Naive thymus-derived CD4-positive, alpha-beta T cell (primary cell): ENCODE data around the gene UGT1A10. TPM values are rescaled to one million over a fixed set of nuclear protein-coding genes. Genes with fewer than 3 reads are reported as not detected.
"Not testable (repeated sequence)": the region's sequence is repeated elsewhere in the genome, so short reads cannot be mapped to it uniquely, and the experiment has no call there.

Source experiments
- ATAC-seq: fragments of 150-1000 bp; cut with Tn5 transposase; 2 replicates; pipeline ENCODE4 v1.10.0; 2021; ENCODE audit warnings: mild to moderate bottlenecking, moderate library complexity
- CTCF ChIA-PET: fragments of 350-600 bp; sonication (Branson Sonifier 250); formaldehyde crosslinking; loops from one replicate; lab custom pipeline; 2021; ENCODE audit warnings: antibody characterized with exemption; lab: Charles Lee
- POLR2A ChIA-PET: fragments of 350-600 bp; sonication (Branson Sonifier 250); formaldehyde crosslinking; loops from one replicate; lab custom pipeline; 2021; ENCODE audit warnings: antibody characterized with exemption, inconsistent platforms; lab: Charles Lee
- DNase-seq, 9 donors: peaks; one replicate each; pipeline versions ENCODE4 v3.0.0 to v3.0.0-alpha.2; 2020 to 2022; ENCODE audit warnings: mixed read lengths in 1 of 9
- H3K27ac ChIP-seq: one replicate; pipeline ENCODE4 v1.7.0; 2013; ENCODE audit warnings: mild to moderate bottlenecking, low read depth, low read length, moderate library complexity
- H3K27me3 ChIP-seq, 2 donors: one replicate each; pipeline ENCODE4 v1.7.0; 2013; ENCODE audit warnings: low read length in 2 of 2, mild to moderate bottlenecking in 2 of 2, moderate library complexity in 2 of 2; ENCODE audit not compliant: control insufficient read depth in 2 of 2, insufficient read depth in 2 of 2
- H3K36me3 ChIP-seq, 3 experiments: 1 replicate in 2 of 3; 2 replicates in 1 of 3; pipeline ENCODE4 v1.7.0; 2013; ENCODE audit warnings: low read length in 3 of 3, mild to moderate bottlenecking in 3 of 3, moderate library complexity in 1 of 3; ENCODE audit not compliant: insufficient read depth in 3 of 3, control insufficient read depth in 2 of 3
- H3K4me1 ChIP-seq, 2 donors: one replicate each; pipeline ENCODE4 v1.7.0; 2013; ENCODE audit warnings: low read length in 2 of 2, mild to moderate bottlenecking in 2 of 2, moderate library complexity in 1 of 2; ENCODE audit not compliant: control insufficient read depth in 2 of 2, insufficient read depth in 2 of 2
- H3K4me3 ChIP-seq: 2 replicates; pipeline ENCODE4 v1.7.0; 2013; ENCODE audit warnings: mild to moderate bottlenecking, low read length
- H3K9me3 ChIP-seq, 3 experiments: 1 replicate in 2 of 3; 2 replicates in 1 of 3; pipeline ENCODE4 v1.7.0; 2013; ENCODE audit warnings: low read length in 3 of 3; ENCODE audit not compliant: control insufficient read depth in 2 of 3
- H3K27ac Mint-ChIP-seq, 9 donors: one replicate each; pipeline ENCODE4 v1.8.0; 2020 to 2022; ENCODE audit warnings: mixed read lengths in 9 of 9, mild to moderate bottlenecking in 8 of 9, moderate library complexity in 5 of 9, inconsistent platforms in 2 of 9
- H3K27me3 Mint-ChIP-seq, 5 donors: one replicate each; pipeline ENCODE4 v1.8.0; 2021 to 2022; ENCODE audit warnings: mixed read lengths in 5 of 5, mild to moderate bottlenecking in 1 of 5
- H3K36me3 Mint-ChIP-seq, 5 donors: one replicate each; pipeline ENCODE4 v1.8.0; 2020 to 2022; ENCODE audit warnings: mixed read lengths in 5 of 5, mild to moderate bottlenecking in 3 of 5, inconsistent platforms in 1 of 5
- H3K4me1 Mint-ChIP-seq, 7 donors: one replicate each; pipeline ENCODE4 v1.8.0; 2020 to 2022; ENCODE audit warnings: mixed read lengths in 7 of 7, mild to moderate bottlenecking in 3 of 7, inconsistent platforms in 1 of 7
- H3K4me3 Mint-ChIP-seq, 10 donors: one replicate each; pipeline ENCODE4 v1.8.0; 2020 to 2022; ENCODE audit warnings: mild to moderate bottlenecking in 10 of 10, mixed read lengths in 10 of 10, moderate library complexity in 6 of 10, inconsistent platforms in 2 of 10
- H3K9me3 Mint-ChIP-seq, 11 donors: one replicate each; pipeline ENCODE4 v1.8.0; 2020 to 2022; ENCODE audit warnings: mixed read lengths in 11 of 11, mild to moderate bottlenecking in 4 of 11, inconsistent platforms in 1 of 11, moderate library complexity in 1 of 11
- intact Hi-C, 2 donors: fragments of 100-400 bp; cut with micrococcal nuclease; formaldehyde crosslinking; loops; one replicate each; pipeline ENCODE4 v1.15.1; 2023
- polyA plus RNA-seq, 2 donors: library from polyadenylated mRNA; unstranded; fragments of 300-500 nt; fragmentation: Illumina TruSeq; gene quantifications; one replicate each; pipeline ENCODE4 v1.2.3, GENCODE V29; 2021
- total RNA-seq, 6 experiments: library from RNA in 5 of 6; stranded (reverse) in 5 of 6; gene quantifications; 1 replicate in 5 of 6; 2 replicates in 1 of 6; pipeline ENCODE4 v1.2.3 and lab custom pipeline; 2021 to 2026

The UGT1A10 gene
- total and polyA plus RNA-seq, 7 experiments from 2014 or later = not detected

DNA sequence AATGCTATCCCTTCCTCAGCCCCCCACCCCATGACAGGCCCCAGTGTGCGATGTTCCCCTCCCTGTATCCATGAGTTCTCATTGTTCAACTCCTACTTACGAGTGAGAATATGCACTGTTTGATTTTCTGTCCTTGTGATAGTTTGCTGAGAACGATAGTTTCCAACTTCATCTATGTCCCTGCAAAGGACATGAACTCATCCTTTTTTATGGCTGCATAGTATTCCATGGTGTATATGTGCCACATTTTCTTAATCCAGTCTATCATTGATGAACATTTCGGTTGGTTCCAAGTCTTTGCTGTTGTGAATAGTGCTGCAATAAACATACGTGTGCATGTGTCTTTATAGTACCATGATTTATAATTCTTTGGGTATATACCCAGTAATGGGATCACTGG is 14.4 kb upstream of the UGT1A10 start:
- H3K27ac ChIP-seq, H3K9me3 Mint-ChIP-seq, H3K4me1 ChIP-seq, H3K36me3 Mint-ChIP-seq, ATAC-seq, H3K27me3 ChIP-seq, H3K36me3 ChIP-seq, H3K9me3 ChIP-seq, H3K4me3 ChIP-seq, H3K4me3 Mint-ChIP-seq, H3K27ac Mint-ChIP-seq, POLR2A ChIA-PET, intact Hi-C loops, DNase-seq, CTCF ChIA-PET, H3K4me1 Mint-ChIP-seq: not testable (repeated sequence)
- peaks cover 8 to 49% (median 36%) of the 10 kb centered on the region in 5 donors for H3K27me3 Mint-ChIP-seq

GRCh38 chr2:233627331-233628025 is 8.8 kb upstream of the UGT1A10 start:
- H3K9me3 Mint-ChIP-seq = peaks cover 6 to 51% (median 18%) of the 10 kb centered on the region in 11 donors
- no peak overlapping the region for H3K4me3 ChIP-seq
- no peaks in the 10 kb centered on the region for H3K27me3 ChIP-seq
- H3K4me1 Mint-ChIP-seq = no peaks in the 10 kb centered on the region
- H3K27ac ChIP-seq = no peak overlapping the region
- H3K4me3 Mint-ChIP-seq = no peak overlapping the region
- intact Hi-C loops = no loop called here
- ATAC-seq (no peak), DNase-seq (no peak)
- CTCF ChIA-PET = no interaction called here
- H3K9me3 ChIP-seq = peaks cover 0 to 3% (median 0%) of the 10 kb centered on the region in 3 experiments
- no peaks in the 10 kb centered on the region for H3K4me1 ChIP-seq
- peaks cover 20 to 62% (median 36%) of the 10 kb centered on the region in 5 donors for H3K27me3 Mint-ChIP-seq
- H3K27ac Mint-ChIP-seq = no peak overlapping the region
- no peaks in the 10 kb centered on the region for H3K36me3 ChIP-seq
- peaks cover 0 to 10% (median 3%) of the 10 kb centered on the region in 5 donors for H3K36me3 Mint-ChIP-seq
- POLR2A ChIA-PET = no interaction called here

- peaks cover 0 to 14% (median 5%) of the 10 kb centered on the region in 11 donors for H3K9me3 Mint-ChIP-seq
- H3K4me3 Mint-ChIP-seq = peak overlapping the region in 1 of 10 donors; percentile 15
- no peaks in the 10 kb centered on the region for H3K4me1 ChIP-seq
- H3K27ac Mint-ChIP-seq = no peak overlapping the region
- H3K27me3 ChIP-seq = no peaks in the 10 kb centered on the region
- peaks cover 0 to 18% (median 7%) of the 10 kb centered on the region in 7 donors for H3K4me1 Mint-ChIP-seq
- ChIA-PET POLR2A (no interaction called here), CTCF (no interaction called here)
- H3K27ac ChIP-seq = no peak overlapping the region
- H3K9me3 ChIP-seq = no peaks in the 10 kb centered on the region
- DNase-seq = no peak
- no peak overlapping the region for H3K4me3 ChIP-seq
- peaks cover 10 to 30% (median 23%) of the 10 kb centered on the region in 5 donors for H3K27me3 Mint-ChIP-seq
- intact Hi-C loops = no loop called here
- H3K36me3 ChIP-seq = no peaks in the 10 kb centered on the region
- H3K36me3 Mint-ChIP-seq = peaks cover 0 to 6% (median 0%) of the 10 kb centered on the region in 5 donors
- no peak for ATAC-seq
Measured at GRCh38 chr2:233638836-233639235, 2.6 kb downstream of the UGT1A10 start.

DNA sequence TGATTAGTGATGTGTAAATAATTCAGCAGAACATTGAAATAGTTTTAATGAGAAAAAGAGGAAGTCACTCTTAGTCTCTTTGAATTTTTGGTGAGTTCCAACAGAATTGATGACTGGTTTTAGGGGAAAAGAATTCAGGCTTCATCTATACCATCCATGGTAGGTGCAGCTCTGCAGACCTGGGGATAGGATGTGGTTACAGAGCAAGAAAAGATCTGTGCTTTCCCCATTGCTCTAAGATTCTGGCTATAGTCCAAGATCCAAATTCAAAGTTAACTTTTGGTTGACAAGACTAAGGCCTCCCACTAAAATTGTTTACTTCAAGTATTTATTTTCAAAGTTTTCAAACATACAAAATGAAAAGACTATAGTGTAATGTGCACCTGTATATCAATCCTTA is 3.6 kb downstream of the UGT1A10 start:
- ATAC-seq (no peak), DNase-seq (peak in 5 of 9 donors; percentile 7 to 34 (median 20))
- ChIA-PET CTCF (no interaction called here), POLR2A (no interaction called here)
- Mint-ChIP-seq H3K9me3 (peaks cover 0 to 23% (median 5%) of the 10 kb centered on the region in 11 donors), H3K4me3 (no peak overlapping the region), H3K27ac (no peak overlapping the region), H3K27me3 (peaks cover 3 to 24% (median 19%) of the 10 kb centered on the region in 5 donors), H3K36me3 (peaks cover 0 to 8% (median 0%) of the 10 kb centered on the region in 5 donors), H3K4me1 (peaks cover 0 to 18% (median 7%) of the 10 kb centered on the region in 7 donors)
- Histone ChIP-seq H3K4me1 (no peaks in the 10 kb centered on the region), H3K4me3 (no peak overlapping the region), H3K27me3 (no peaks in the 10 kb centered on the region), H3K36me3 (no peaks in the 10 kb centered on the region), H3K9me3 (no peaks in the 10 kb centered on the region), H3K27ac (no peak overlapping the region)
- intact Hi-C loops = no loop called here

DNA sequence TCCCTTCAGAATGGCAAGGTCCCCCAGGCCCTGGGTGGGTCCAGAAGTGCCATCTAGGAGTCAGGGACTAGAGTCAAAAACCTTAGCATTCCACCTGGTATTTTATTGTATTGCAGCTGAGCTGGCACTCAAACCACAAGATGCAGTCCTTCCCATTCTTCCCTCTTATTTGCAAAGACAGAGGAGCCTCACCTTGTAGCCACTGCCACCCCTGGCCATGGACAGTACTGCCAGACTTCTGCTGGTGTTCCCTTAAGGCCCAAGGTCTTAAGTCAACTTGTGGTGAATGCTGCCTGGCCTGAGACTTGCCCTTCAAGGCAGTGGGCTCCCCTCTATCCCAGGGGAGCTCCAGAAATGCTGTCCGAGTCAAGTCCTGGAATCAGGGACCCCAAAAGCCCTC is 6.9 kb downstream of the UGT1A10 start:
- Histone ChIP-seq H3K36me3 (no peaks in the 10 kb centered on the region), H3K9me3 (no peaks in the 10 kb centered on the region), H3K27me3 (no peaks in the 10 kb centered on the region), H3K4me3 (no peak overlapping the region), H3K27ac (no peak overlapping the region), H3K4me1 (no peaks in the 10 kb centered on the region)
- ChIA-PET POLR2A (no interaction called here), CTCF (no interaction called here)
- Mint-ChIP-seq H3K36me3 (peaks cover 0 to 16% (median 7%) of the 10 kb centered on the region in 5 donors), H3K27ac (no peak overlapping the region), H3K4me3 (no peak overlapping the region), H3K27me3 (peaks cover 5 to 18% (median 5%) of the 10 kb centered on the region in 5 donors), H3K4me1 (peaks cover 0 to 18% (median 7%) of the 10 kb centered on the region in 7 donors), H3K9me3 (peaks cover 6 to 44% (median 18%) of the 10 kb centered on the region in 11 donors)
- intact Hi-C loops = no loop called here
- no peak for DNase-seq
- no peak for ATAC-seq

- Mint-ChIP-seq H3K9me3 (peaks cover 6 to 44% (median 18%) of the 10 kb centered on the region in 11 donors), H3K27me3 (peaks cover 5 to 18% (median 17%) of the 10 kb centered on the region in 5 donors), H3K36me3 (peaks cover 0 to 16% (median 7%) of the 10 kb centered on the region in 5 donors)
- DNase-seq, CTCF ChIA-PET, ATAC-seq, H3K4me1 ChIP-seq, H3K27ac Mint-ChIP-seq, H3K27ac ChIP-seq, H3K9me3 ChIP-seq, H3K4me1 Mint-ChIP-seq, H3K4me3 ChIP-seq, H3K36me3 ChIP-seq, H3K4me3 Mint-ChIP-seq, H3K27me3 ChIP-seq, intact Hi-C loops, POLR2A ChIA-PET: not testable (repeated sequence)
Measured at GRCh38 chr2:233646033-233646432, 9.8 kb downstream of the UGT1A10 start.

- H3K27me3 Mint-ChIP-seq = peaks cover 18 to 33% (median 21%) of the 10 kb centered on the region in 5 donors
- H3K9me3 ChIP-seq = no peaks in the 10 kb centered on the region
- no peak overlapping the region for H3K27ac Mint-ChIP-seq
- ChIA-PET CTCF (no interaction called here), POLR2A (no interaction called here)
- H3K9me3 Mint-ChIP-seq = peaks cover 6 to 19% (median 14%) of the 10 kb centered on the region in 11 donors
- intact Hi-C loops = no loop called here
- H3K4me1 ChIP-seq = no peaks in the 10 kb centered on the region
- no peak overlapping the region for H3K4me3 ChIP-seq
- H3K36me3 Mint-ChIP-seq = peaks cover 0 to 11% (median 6%) of the 10 kb centered on the region in 5 donors
- no peak for DNase-seq
- H3K27ac ChIP-seq = no peak overlapping the region
- H3K4me1 Mint-ChIP-seq = no peaks in the 10 kb centered on the region
- H3K27me3 ChIP-seq = no peaks in the 10 kb centered on the region
- ATAC-seq = no peak
- no peak overlapping the region for H3K4me3 Mint-ChIP-seq
- no peaks in the 10 kb centered on the region for H3K36me3 ChIP-seq
Measured at GRCh38 chr2:233650981-233651380, 14.7 kb downstream of the UGT1A10 start.
